Spleen (tissue), 11 donors: Measurements from ENCODE around the gene DNTT. TPM values are rescaled to one million over a fixed set of nuclear protein-coding genes. Genes with fewer than 3 reads are reported as not detected.

Source experiments
- DNase-seq: peaks from one replicate; pipeline ENCODE4 v3.0.0-alpha.2; 2020
- H3K27ac ChIP-seq, 8 donors: fragments of 200-600 bp; sonication (generic) in 7 of 8; 1 replicate in 4 of 8; 2 replicates in 4 of 8; pipeline versions ENCODE4 v1.5.0 to v1.8.0; 2016 to 2021; ENCODE audit warnings: inconsistent platforms in 4 of 8, mild to moderate bottlenecking in 4 of 8, moderate library complexity in 1 of 8
- H3K27me3 ChIP-seq, 7 donors: fragments of 200-600 bp; sonication (generic) in 6 of 7; replicated peaks in 1 of 7; 1 replicate in 4 of 7; 2 replicates in 3 of 7; pipeline versions ENCODE4 v1.5.0 to v1.8.0; 2016 to 2021; ENCODE audit warnings: inconsistent platforms in 3 of 7, mild to moderate bottlenecking in 1 of 7
- H3K36me3 ChIP-seq, 6 donors: fragments of 200-600 bp; sonication (generic) in 5 of 6; 1 replicate in 4 of 6; 2 replicates in 2 of 6; pipeline versions ENCODE4 v1.5.0 to v1.8.0; 2016 to 2021; ENCODE audit warnings: inconsistent platforms in 2 of 6
- H3K4me1 ChIP-seq, 6 donors: fragments of 200-600 bp; sonication (generic) in 5 of 6; 1 replicate in 3 of 6; 2 replicates in 3 of 6; pipeline versions ENCODE4 v1.5.0 to v1.8.0; 2016 to 2021; ENCODE audit warnings: inconsistent platforms in 3 of 6
- H3K4me3 ChIP-seq, 8 donors: fragments of 200-600 bp; sonication (generic) in 7 of 8; 1 replicate in 4 of 8; 2 replicates in 4 of 8; pipeline versions ENCODE4 v1.5.0 to v1.8.0; 2016 to 2021; ENCODE audit warnings: inconsistent platforms in 4 of 8, mild to moderate bottlenecking in 4 of 8, moderate library complexity in 2 of 8
- H3K9me3 ChIP-seq, 8 donors: fragments of 200-600 bp; sonication (generic) in 7 of 8; 1 replicate in 4 of 8; 2 replicates in 4 of 8; pipeline versions ENCODE4 v1.5.0 to v1.8.0; 2016 to 2021; ENCODE audit warnings: inconsistent platforms in 4 of 8
- POLR2A ChIP-seq, 3 donors: fragments of 450-650 bp; IDR thresholded peaks; one replicate each; pipeline ENCODE4 v1.5.1; 2017; ENCODE audit warnings: antibody characterized with exemption in 3 of 3, mild to moderate bottlenecking in 1 of 3
- POLR2AphosphoS5 ChIP-seq, 3 donors: sonication (generic); formaldehyde crosslinking; IDR thresholded peaks; one replicate each; pipeline ENCODE4 v1.5.1; 2017; ENCODE audit warnings: antibody characterized with exemption in 3 of 3
- WGBS, 5 donors: extraction: QIAGEN DNeasy Blood & Tissue Kit in 3 of 5; methylation state at CpG; one replicate each; pipeline versions ENCODE4 v1.1.5 to v1.1.7; 2013 to 2018; 5-methylcytosine and 5-hydroxymethylcytosine counted together
- intact Hi-C: fragments of 100-400 bp; cut with DNase I; formaldehyde crosslinking; loops from one replicate; pipeline ENCODE4 v1.15.0; 2023; ENCODE audit warnings: low total_unique reads
- polyA plus RNA-seq, 3 donors: library from polyadenylated mRNA; stranded (reverse); fragments of 200-250 nt; gene quantifications; one replicate each; pipeline ENCODE4 v1.2.1, GENCODE V29; 2013
- total RNA-seq, 7 donors: library from RNA; depleted of rRNA in 3 of 7; stranded (reverse); fragments of >200 nt in 3 of 7; fragmentation: NEBNext Ultra II Directional in 4 of 7; extraction: Animal tissue kit (Norgen Biotek cat#: 25700) in 4 of 7; gene quantifications; one replicate each; pipeline versions ENCODE4 v1.1.0 to v1.2.1, GENCODE V29; 2016 to 2021
- TF ChIP-seq, protein P1 (sequence below), 11 experiments: fragments of 200-600 bp in 7 of 11; fragments of 450-650 bp in 4 of 11; sonication (generic) in 4 of 11; IDR thresholded peaks in 8 of 11; conservative IDR thresholded peaks in 3 of 11; 1 replicate in 7 of 11; 2 replicates in 4 of 11; pipeline versions ENCODE4 v1.4.0 to v1.8.0; 2016 to 2021; ENCODE audit warnings: antibody characterized with exemption in 11 of 11, inconsistent platforms in 4 of 11, mild to moderate bottlenecking in 1 of 11
- donor health status: healthy with polysubstance abuse.
- donor health status: DM: no; HTN: no; CAD: no; lungs with moderate emphysema.
- donor health status: DM: no; HTN: no; CAD: no.
- donor health status: Bipolar disorder and iron deficiency.
- donor health status: healthy.
- donor health status: DM: no; HTN: no; CAD: no.
- donor health status: DM: yes; HTN: yes; CAD: no.

Gene DNTT
- total and polyA plus RNA-seq, 10 donors = 0.08 to 0.59 TPM; not detected in 8

DNA sequence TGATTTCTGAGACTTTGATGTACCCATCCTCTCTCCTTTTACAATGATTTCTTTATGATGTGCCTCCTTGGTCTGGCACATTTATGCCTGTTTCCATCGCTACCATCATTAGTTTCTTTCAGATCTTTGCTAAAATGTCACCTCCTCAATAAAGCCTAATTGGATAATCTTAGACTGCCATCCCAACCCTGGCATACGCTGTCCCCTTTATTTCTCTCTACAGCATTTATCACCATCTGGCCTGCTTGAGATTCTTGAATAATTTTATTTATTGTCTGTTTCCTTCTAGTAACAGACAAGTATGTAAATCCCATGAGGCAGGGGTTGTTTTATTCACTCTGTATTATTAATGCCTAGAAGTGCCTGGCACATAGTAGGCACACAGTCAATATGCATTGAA is 6.7 kb upstream of the DNTT start:
- Histone ChIP-seq H3K36me3 (no peaks in the 10 kb centered on the region), H3K9me3 (no peaks in the 10 kb centered on the region), H3K4me1 (peaks cover 0 to 46% (median 15%) of the 10 kb centered on the region in 6 donors), H3K4me3 (no peak overlapping the region), H3K27ac (no peak overlapping the region), H3K27me3 (no peaks in the 10 kb centered on the region)
- TF ChIP-seq, protein P1, sequence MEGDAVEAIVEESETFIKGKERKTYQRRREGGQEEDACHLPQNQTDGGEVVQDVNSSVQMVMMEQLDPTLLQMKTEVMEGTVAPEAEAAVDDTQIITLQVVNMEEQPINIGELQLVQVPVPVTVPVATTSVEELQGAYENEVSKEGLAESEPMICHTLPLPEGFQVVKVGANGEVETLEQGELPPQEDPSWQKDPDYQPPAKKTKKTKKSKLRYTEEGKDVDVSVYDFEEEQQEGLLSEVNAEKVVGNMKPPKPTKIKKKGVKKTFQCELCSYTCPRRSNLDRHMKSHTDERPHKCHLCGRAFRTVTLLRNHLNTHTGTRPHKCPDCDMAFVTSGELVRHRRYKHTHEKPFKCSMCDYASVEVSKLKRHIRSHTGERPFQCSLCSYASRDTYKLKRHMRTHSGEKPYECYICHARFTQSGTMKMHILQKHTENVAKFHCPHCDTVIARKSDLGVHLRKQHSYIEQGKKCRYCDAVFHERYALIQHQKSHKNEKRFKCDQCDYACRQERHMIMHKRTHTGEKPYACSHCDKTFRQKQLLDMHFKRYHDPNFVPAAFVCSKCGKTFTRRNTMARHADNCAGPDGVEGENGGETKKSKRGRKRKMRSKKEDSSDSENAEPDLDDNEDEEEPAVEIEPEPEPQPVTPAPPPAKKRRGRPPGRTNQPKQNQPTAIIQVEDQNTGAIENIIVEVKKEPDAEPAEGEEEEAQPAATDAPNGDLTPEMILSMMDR (IDR thresholded peaks at IDR 0.05 in 8 of 11, conservative IDR thresholded peaks at IDR 0.05 in 3 of 11) = no peak
- TF ChIP-seq POLR2A (IDR thresholded peaks at IDR 0.05) = no peak
- TF ChIP-seq POLR2AphosphoS5 (IDR thresholded peaks at IDR 0.05) = no peak
- 91 to 95% (median 93%) methylated on average over 2 of the region's 2 CpGs for WGBS, 5 donors
- intact Hi-C loops = no loop called here
- no peak for DNase-seq

DNA sequence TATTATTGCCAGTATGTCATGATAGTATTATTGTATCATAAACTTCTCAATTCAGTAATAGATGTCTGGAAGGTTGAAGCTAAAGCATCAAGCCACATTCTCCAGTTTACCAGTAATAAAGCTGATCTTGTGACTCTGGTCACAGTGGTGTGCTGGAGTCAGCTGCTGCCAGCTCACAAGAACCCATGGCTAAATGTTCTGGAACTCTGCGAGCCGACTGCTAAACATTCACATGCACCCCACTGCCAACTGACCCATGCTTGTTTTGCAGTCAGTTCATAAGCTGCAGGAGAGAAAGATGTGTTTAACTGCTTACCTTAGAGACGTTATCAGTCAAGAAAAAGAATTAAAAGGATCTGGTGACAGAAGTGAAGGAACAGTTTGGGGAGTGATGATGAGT is 5.9 kb upstream of the DNTT start:
- intact Hi-C loops = no loop called here
- no peak overlapping the region for H3K27ac ChIP-seq
- DNase-seq = no peak
- TF ChIP-seq POLR2AphosphoS5 (IDR thresholded peaks at IDR 0.05) = no peak
- no peak for TF ChIP-seq POLR2A (IDR thresholded peaks at IDR 0.05)
- TF ChIP-seq, protein P1 (IDR thresholded peaks at IDR 0.05 in 8 of 11, conservative IDR thresholded peaks at IDR 0.05 in 3 of 11) = no peak
- peaks cover 0 to 4% (median 0%) of the 10 kb centered on the region in 7 donors for H3K27me3 ChIP-seq
- no peaks in the 10 kb centered on the region for H3K9me3 ChIP-seq
- H3K36me3 ChIP-seq = no peaks in the 10 kb centered on the region
- WGBS, 5 donors = 85 to 92% (median 88%) methylated on average over 3 of the region's 3 CpGs
- peaks cover 0 to 37% (median 15%) of the 10 kb centered on the region in 6 donors for H3K4me1 ChIP-seq
- no peak overlapping the region for H3K4me3 ChIP-seq

DNA sequence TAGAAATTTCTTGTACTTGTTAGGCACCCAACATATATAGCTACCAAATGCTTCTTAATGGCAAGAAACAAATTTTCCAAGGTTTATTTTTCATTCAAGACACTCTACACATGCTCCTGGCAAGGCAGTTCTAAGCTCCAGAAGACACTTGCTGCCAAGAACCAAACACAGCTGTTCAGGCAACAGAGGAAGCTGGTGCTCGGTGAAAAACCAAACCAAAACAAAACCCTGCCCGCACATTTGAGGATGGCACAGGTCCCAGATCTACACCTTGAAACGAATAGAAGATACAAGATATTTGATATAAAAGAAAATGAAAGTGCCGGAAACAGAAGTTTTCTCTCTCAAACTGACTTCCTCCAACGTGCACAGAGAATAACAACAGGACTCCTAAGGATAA is 4.9 kb upstream of the DNTT start:
- peak overlapping the region in 1 of 8 donors; percentile 10 for H3K4me3 ChIP-seq
- H3K27me3 ChIP-seq = peaks cover 0 to 7% (median 0%) of the 10 kb centered on the region in 7 donors
- 9 to 17% (median 10%) methylated on average over 5 of the region's 5 CpGs for WGBS, 5 donors
- peaks cover 0 to 34% (median 13%) of the 10 kb centered on the region in 6 donors for H3K4me1 ChIP-seq
- intact Hi-C loops = no loop called here
- no peaks in the 10 kb centered on the region for H3K9me3 ChIP-seq
- peak overlapping the region in 7 of 8 donors; percentile 26 to 75 (median 57) for H3K27ac ChIP-seq
- H3K36me3 ChIP-seq = no peaks in the 10 kb centered on the region
- no peak for DNase-seq
- TF ChIP-seq POLR2AphosphoS5 (IDR thresholded peaks at IDR 0.05) (no peak), POLR2A (IDR thresholded peaks at IDR 0.05) (no peak)
- TF ChIP-seq, protein P1 (IDR thresholded peaks at IDR 0.05 in 8 of 11, conservative IDR thresholded peaks at IDR 0.05 in 3 of 11) = no peak

DNA sequence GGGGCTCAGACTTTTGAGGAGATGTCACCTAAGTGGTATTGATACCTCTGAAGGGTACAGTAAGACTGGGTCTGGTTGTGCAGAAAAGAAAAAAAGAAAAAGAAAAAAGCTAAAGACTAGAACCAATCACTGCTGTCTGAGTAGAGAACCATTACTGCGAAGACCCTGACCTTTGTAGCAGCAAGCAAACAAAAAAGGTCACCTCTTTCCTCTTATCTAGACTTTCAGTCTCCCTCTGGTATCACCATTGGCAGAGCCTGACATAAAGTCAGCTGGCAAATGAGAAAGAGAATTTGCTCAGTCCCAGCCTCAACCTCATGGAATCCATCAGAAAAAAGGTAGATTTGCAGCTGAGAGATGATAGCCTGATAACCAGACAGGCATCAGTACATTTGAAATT is 2.6 kb upstream of the DNTT start:
- 46 to 68% (median 64%) methylated on average over 1 of the region's 1 CpG for WGBS, 5 donors
- H3K4me3 ChIP-seq = no peak overlapping the region
- TF ChIP-seq, protein P1 (IDR thresholded peaks at IDR 0.05 in 8 of 11, conservative IDR thresholded peaks at IDR 0.05 in 3 of 11) = no peak
- TF ChIP-seq POLR2AphosphoS5 (IDR thresholded peaks at IDR 0.05) (no peak), POLR2A (IDR thresholded peaks at IDR 0.05) (no peak)
- no peaks in the 10 kb centered on the region for H3K9me3 ChIP-seq
- intact Hi-C loops = no loop called here
- H3K27ac ChIP-seq = no peak overlapping the region
- H3K36me3 ChIP-seq = no peaks in the 10 kb centered on the region
- H3K27me3 ChIP-seq = peaks cover 0 to 17% (median 0%) of the 10 kb centered on the region in 7 donors
- DNase-seq = no peak
- peaks cover 3 to 37% (median 19%) of the 10 kb centered on the region in 6 donors for H3K4me1 ChIP-seq
